ENCODE results near the gene MYO7A.

MYO7A gene

GRCh38 chr11:77181226-77181625 lies 53.2 kb downstream of the MYO7A start:
- no peaks in the 10 kb centered on the region for H3K36me3 ChIP-seq (ENCODE audit: control insufficient read depth, insufficient read depth, low read length)
- H3K9me3 ChIP-seq (ENCODE audit: control insufficient read depth, insufficient read depth, low read length): no peaks in the 10 kb centered on the region
- no peaks in the 10 kb centered on the region for H3K27me3 ChIP-seq (ENCODE audit: control insufficient read depth, insufficient read depth, low read length)
- H3K27ac ChIP-seq (ENCODE audit: low read depth, low read length): no peak overlapping the region
- no peak overlapping the region for H3K9ac ChIP-seq (ENCODE audit: low read depth, low read length)
- H3K4me3 ChIP-seq (ENCODE audit: low read depth, low read length): no peak overlapping the region
- 0 out of 2 replicates have a peak, but pooled peaks cover 4% of the 10 kb centered on the region for H3K4me1 ChIP-seq (ENCODE audit: control insufficient read depth, insufficient read depth, low read length)

GRCh38 chr11:77181799-77182541 lies 53.9 kb downstream of the MYO7A start:
- no peak overlapping the region for H3K27ac ChIP-seq (ENCODE audit: low read depth, low read length)
- no peak overlapping the region for H3K4me3 ChIP-seq (ENCODE audit: low read depth, low read length)
- H3K4me1 ChIP-seq (ENCODE audit: control insufficient read depth, insufficient read depth, low read length): no peaks in the 10 kb centered on the region
- H3K9ac ChIP-seq (ENCODE audit: low read depth, low read length): no peak overlapping the region
- H3K9me3 ChIP-seq (ENCODE audit: control insufficient read depth, insufficient read depth, low read length): no peaks in the 10 kb centered on the region
- H3K27me3 ChIP-seq (ENCODE audit: control insufficient read depth, insufficient read depth, low read length): no peaks in the 10 kb centered on the region
- no peaks in the 10 kb centered on the region for H3K36me3 ChIP-seq (ENCODE audit: control insufficient read depth, insufficient read depth, low read length)

- H3K4me1 ChIP-seq (ENCODE audit: control insufficient read depth, insufficient read depth, low read length): no peaks in the 10 kb centered on the region
- no peak overlapping the region for H3K27ac ChIP-seq (ENCODE audit: low read depth, low read length)
- H3K27me3 ChIP-seq (ENCODE audit: control insufficient read depth, insufficient read depth, low read length): no peaks in the 10 kb centered on the region
- no peak overlapping the region for H3K4me3 ChIP-seq (ENCODE audit: low read depth, low read length)
- no peaks in the 10 kb centered on the region for H3K36me3 ChIP-seq (ENCODE audit: control insufficient read depth, insufficient read depth, low read length)
- H3K9me3 ChIP-seq (ENCODE audit: control insufficient read depth, insufficient read depth, low read length): no peaks in the 10 kb centered on the region
- no peak overlapping the region for H3K9ac ChIP-seq (ENCODE audit: low read depth, low read length)
Observed at GRCh38 chr11:77182542-77183430, 54.7 kb downstream of the MYO7A start.

GRCh38 chr11:77183431-77183984 lies 55.5 kb downstream of the MYO7A start:
- Histone ChIP-seq H3K9ac (ENCODE audit: low read depth, low read length) (no peak overlapping the region), H3K27ac (ENCODE audit: low read depth, low read length) (no peak overlapping the region), H3K4me1 (ENCODE audit: control insufficient read depth, insufficient read depth, low read length) (no peaks in the 10 kb centered on the region), H3K36me3 (ENCODE audit: control insufficient read depth, insufficient read depth, low read length) (no peaks in the 10 kb centered on the region), H3K27me3 (ENCODE audit: control insufficient read depth, insufficient read depth, low read length) (no peaks in the 10 kb centered on the region), H3K9me3 (ENCODE audit: control insufficient read depth, insufficient read depth, low read length) (no peaks in the 10 kb centered on the region), H3K4me3 (ENCODE audit: low read depth, low read length) (no peak overlapping the region)

- no peaks in the 10 kb centered on the region for H3K9me3 ChIP-seq (ENCODE audit: control insufficient read depth, insufficient read depth, low read length)
- H3K9ac ChIP-seq (ENCODE audit: low read depth, low read length): no peak overlapping the region
- no peaks in the 10 kb centered on the region for H3K4me1 ChIP-seq (ENCODE audit: control insufficient read depth, insufficient read depth, low read length)
- no peaks in the 10 kb centered on the region for H3K36me3 ChIP-seq (ENCODE audit: control insufficient read depth, insufficient read depth, low read length)
- H3K4me3 ChIP-seq (ENCODE audit: low read depth, low read length): no peak overlapping the region
- H3K27ac ChIP-seq (ENCODE audit: low read depth, low read length): no peak overlapping the region
- no peaks in the 10 kb centered on the region for H3K27me3 ChIP-seq (ENCODE audit: control insufficient read depth, insufficient read depth, low read length)
Observed at GRCh38 chr11:77184136-77184860, 56.3 kb downstream of the MYO7A start.

- Histone ChIP-seq H3K27me3 (ENCODE audit: control insufficient read depth, insufficient read depth, low read length) (no peaks in the 10 kb centered on the region), H3K9me3 (ENCODE audit: control insufficient read depth, insufficient read depth, low read length) (no peaks in the 10 kb centered on the region)
Observed at GRCh38 chr11:77186302-77186701, 58.3 kb downstream of the MYO7A start.

GRCh38 chr11:77187111-77187750 lies 59.2 kb downstream of the MYO7A start:
- Histone ChIP-seq H3K27ac (ENCODE audit: low read depth, low read length) (no peak overlapping the region), H3K4me1 (ENCODE audit: control insufficient read depth, insufficient read depth, low read length) (no peaks in the 10 kb centered on the region), H3K4me3 (ENCODE audit: low read depth, low read length) (no peak overlapping the region), H3K36me3 (ENCODE audit: control insufficient read depth, insufficient read depth, low read length) (no peaks in the 10 kb centered on the region), H3K27me3 (ENCODE audit: control insufficient read depth, insufficient read depth, low read length) (no peaks in the 10 kb centered on the region), H3K9ac (ENCODE audit: low read depth, low read length) (no peak overlapping the region), H3K9me3 (ENCODE audit: control insufficient read depth, insufficient read depth, low read length) (no peaks in the 10 kb centered on the region)

More at GRCh38 chr11:77186302-77186701, 58.3 kb downstream of the MYO7A start:
- H3K4me3 ChIP-seq (ENCODE audit: low read depth, low read length): no peak overlapping the region
- no peak overlapping the region for H3K9ac ChIP-seq (ENCODE audit: low read depth, low read length)
- no peaks in the 10 kb centered on the region for H3K4me1 ChIP-seq (ENCODE audit: control insufficient read depth, insufficient read depth, low read length)
- H3K27ac ChIP-seq (ENCODE audit: low read depth, low read length): no peak overlapping the region
- H3K36me3 ChIP-seq (ENCODE audit: control insufficient read depth, insufficient read depth, low read length): no peaks in the 10 kb centered on the region

- Histone ChIP-seq H3K9ac (ENCODE audit: low read depth, low read length) (no peak overlapping the region), H3K9me3 (ENCODE audit: control insufficient read depth, insufficient read depth, low read length) (no peaks in the 10 kb centered on the region), H3K27ac (ENCODE audit: low read depth, low read length) (no peak overlapping the region), H3K4me1 (ENCODE audit: control insufficient read depth, insufficient read depth, low read length) (no peaks in the 10 kb centered on the region), H3K27me3 (ENCODE audit: control insufficient read depth, insufficient read depth, low read length) (no peaks in the 10 kb centered on the region), H3K36me3 (ENCODE audit: control insufficient read depth, insufficient read depth, low read length) (no peaks in the 10 kb centered on the region), H3K4me3 (ENCODE audit: low read depth, low read length) (no peak overlapping the region)
Observed at GRCh38 chr11:77187776-77188632, 60.0 kb downstream of the MYO7A start.

GRCh38 chr11:77188633-77189491 lies 60.8 kb downstream of the MYO7A start:
- Histone ChIP-seq H3K27me3 (ENCODE audit: control insufficient read depth, insufficient read depth, low read length) (no peaks in the 10 kb centered on the region), H3K4me1 (ENCODE audit: control insufficient read depth, insufficient read depth, low read length) (no peaks in the 10 kb centered on the region), H3K9ac (ENCODE audit: low read depth, low read length) (no peak overlapping the region), H3K9me3 (ENCODE audit: control insufficient read depth, insufficient read depth, low read length) (no peaks in the 10 kb centered on the region), H3K36me3 (ENCODE audit: control insufficient read depth, insufficient read depth, low read length) (no peaks in the 10 kb centered on the region), H3K27ac (ENCODE audit: low read depth, low read length) (no peak overlapping the region), H3K4me3 (ENCODE audit: low read depth, low read length) (no peak overlapping the region)
